Measurements from ENCODE around the gene TRPC1.

TRPC1 gene

GRCh38 chr3:142768338-142768737 lies 44.5 kb downstream of the TRPC1 start:
- TF ChIP-seq CTCF (IDR thresholded peaks at IDR 0.05; ENCODE audit: low read depth, low read length), result no peak
- H3K9me3 ChIP-seq (ENCODE audit: severe bottlenecking), result no peaks in the 10 kb centered on the region
- H3K36me3 ChIP-seq, result no peaks in the 10 kb centered on the region; the same call in 1 of the 2 replicates
- no peak for DNase-seq
- no peak overlapping the region for H3K4me3 ChIP-seq (ENCODE audit: low read depth, low read length)
- no peaks in the 10 kb centered on the region for H3K27me3 ChIP-seq (ENCODE audit: insufficient read depth, low read depth, severe bottlenecking)
- no peak overlapping the region for H3K27ac ChIP-seq

- no peak for DNase-seq
- Histone ChIP-seq H3K36me3 (no peaks in the 10 kb centered on the region), H3K4me3 (ENCODE audit: low read depth, low read length) (no peak overlapping the region), H3K27ac (no peak overlapping the region), H3K9me3 (ENCODE audit: severe bottlenecking) (no peaks in the 10 kb centered on the region), H3K27me3 (ENCODE audit: insufficient read depth, low read depth, severe bottlenecking) (no peaks in the 10 kb centered on the region)
- TF ChIP-seq CTCF (IDR thresholded peaks at IDR 0.05; ENCODE audit: low read depth, low read length), result no peak
Observed at GRCh38 chr3:142777927-142778326, 54.1 kb downstream of the TRPC1 start.

GRCh38 chr3:142778541-142778940 lies 54.7 kb downstream of the TRPC1 start:
- H3K9me3 ChIP-seq (ENCODE audit: severe bottlenecking), result no peaks in the 10 kb centered on the region
- no peak for TF ChIP-seq CTCF (IDR thresholded peaks at IDR 0.05; ENCODE audit: low read depth, low read length)
- no peak overlapping the region for H3K27ac ChIP-seq
- no peak for DNase-seq
- no peaks in the 10 kb centered on the region for H3K36me3 ChIP-seq
- H3K27me3 ChIP-seq (ENCODE audit: insufficient read depth, low read depth, severe bottlenecking), result no peaks in the 10 kb centered on the region
- H3K4me3 ChIP-seq (ENCODE audit: low read depth, low read length), result no peak overlapping the region

- Histone ChIP-seq H3K9me3 (ENCODE audit: severe bottlenecking) (no peaks in the 10 kb centered on the region), H3K27me3 (ENCODE audit: insufficient read depth, low read depth, severe bottlenecking) (no peaks in the 10 kb centered on the region), H3K27ac (no peak overlapping the region), H3K36me3 (no peaks in the 10 kb centered on the region), H3K4me3 (ENCODE audit: low read depth, low read length) (no peak overlapping the region)
- DNase-seq, result no peak
- TF ChIP-seq CTCF (IDR thresholded peaks at IDR 0.05; ENCODE audit: low read depth, low read length), result no peak
Observed at GRCh38 chr3:142779591-142779990, 55.8 kb downstream of the TRPC1 start.

GRCh38 chr3:142782616-142783015 lies 58.8 kb downstream of the TRPC1 start:
- Histone ChIP-seq H3K27me3 (ENCODE audit: insufficient read depth, low read depth, severe bottlenecking) (no peaks in the 10 kb centered on the region), H3K36me3 (no peaks in the 10 kb centered on the region; the same call in 1 of the 2 replicates), H3K9me3 (ENCODE audit: severe bottlenecking) (no peaks in the 10 kb centered on the region), H3K27ac (no peak overlapping the region), H3K4me3 (ENCODE audit: low read depth, low read length) (no peak overlapping the region)
- no peak for TF ChIP-seq CTCF (IDR thresholded peaks at IDR 0.05; ENCODE audit: low read depth, low read length)
- DNase-seq, result no peak

GRCh38 chr3:142784228-142784627 lies 60.4 kb downstream of the TRPC1 start:
- Histone ChIP-seq H3K4me3 (ENCODE audit: low read depth, low read length) (no peak overlapping the region), H3K9me3 (ENCODE audit: severe bottlenecking) (no peaks in the 10 kb centered on the region), H3K27ac (no peak overlapping the region), H3K27me3 (ENCODE audit: insufficient read depth, low read depth, severe bottlenecking) (no peaks in the 10 kb centered on the region), H3K36me3 (no peaks in the 10 kb centered on the region; the same call in 1 of the 2 replicates)
- no peak for DNase-seq
- TF ChIP-seq CTCF (IDR thresholded peaks at IDR 0.05; ENCODE audit: low read depth, low read length), result no peak
